IMR-90 (cell line): Measurements from ENCODE around the gene ERC2. TPM values are rescaled to one million over a fixed set of nuclear protein-coding genes. Genes with fewer than 3 reads are reported as not detected.

ENCODE experiments used
- ATAC-seq: fragments of 200-7000 bp; cut with Tn5 transposase; 2 replicates; pipeline ENCODE4 v1.9.1; 2020; ENCODE audit warnings: low read depth, mild to moderate bottlenecking, moderate library complexity
- BruUV-seq: library from RNA; stranded (reverse); fragments of 400-500 nt; replicated peaks from 2 replicates; lab custom pipeline; 2021; lab: Mats Ljungman, UMichigan
- CTCF ChIA-PET: fragments of 300-600 bp; formaldehyde crosslinking; extraction: SDS; loops from one replicate; lab custom pipeline; 2021; ENCODE audit warnings: antibody characterized with exemption; lab: Yijun Ruan, JAX
- POLR2A ChIA-PET: fragments of 300-600 bp; sonication (Branson Sonifier 250); formaldehyde crosslinking; loops from one replicate; lab custom pipeline; 2022; ENCODE audit warnings: antibody characterized with exemption; ENCODE audit not compliant: unreplicated experiment; lab: Charles Lee
- DNase-seq: peaks from one replicate; pipeline ENCODE4 v3.0.0; 2013
- H2AFZ ChIP-seq: replicated peaks from 2 replicates; pipeline ENCODE3; 2013; ENCODE audit warnings: low read length, mild to moderate bottlenecking; ENCODE audit not compliant: poor library complexity
- H2AK5ac ChIP-seq: 2 replicates; pipeline ENCODE4 v1.6.1; 2013; ENCODE audit warnings: low read depth, low read length, inconsistent platforms
- H2AK9ac ChIP-seq: replicated peaks from 2 replicates; pipeline ENCODE3; 2013; ENCODE audit warnings: mild to moderate bottlenecking, low read depth, low read length, moderate library complexity; ENCODE audit not compliant: poor library complexity
- H2BK120ac ChIP-seq: 2 replicates; pipeline ENCODE4 v1.6.1; 2013; ENCODE audit warnings: low read depth, low read length, inconsistent platforms
- H2BK15ac ChIP-seq: 3 replicates; pipeline ENCODE4 v1.6.1; 2013; ENCODE audit warnings: low read depth, low read length, inconsistent platforms
- H2BK20ac ChIP-seq: 2 replicates; pipeline ENCODE4 v1.6.1; 2013; ENCODE audit warnings: low read depth, mild to moderate bottlenecking, inconsistent platforms, low read length, moderate library complexity
- H2BK5ac ChIP-seq: 2 replicates; pipeline ENCODE4 v1.6.1; 2013; ENCODE audit warnings: mild to moderate bottlenecking, low read depth, low read length, inconsistent platforms; ENCODE audit not compliant: poor library complexity, severe bottlenecking
- H3K14ac ChIP-seq: replicated peaks from 2 replicates; pipeline ENCODE4 v1.6.1; 2013; ENCODE audit warnings: low read depth, low read length, inconsistent platforms
- H3K18ac ChIP-seq: 2 replicates; pipeline ENCODE4 v1.6.1; 2013; ENCODE audit warnings: low read depth, low read length, control low read depth
- H3K23ac ChIP-seq: 2 replicates; pipeline ENCODE4 v1.6.1; 2013; ENCODE audit warnings: low read depth, low read length, inconsistent platforms
- H3K27ac ChIP-seq: 2 replicates; pipeline ENCODE4 v1.5.1; 2013; ENCODE audit warnings: mild to moderate bottlenecking, control low read depth, low read length; ENCODE audit not compliant: insufficient read depth
- H3K27me3 ChIP-seq: 2 replicates; pipeline ENCODE4 v1.6.1; 2013; ENCODE audit warnings: low read length; ENCODE audit not compliant: control insufficient read depth, insufficient read depth
- H3K36me3 ChIP-seq: 2 replicates; pipeline ENCODE4 v1.6.1; 2013; ENCODE audit warnings: low read length, mixed read lengths; ENCODE audit not compliant: control insufficient read depth, insufficient read depth
- H3K4ac ChIP-seq: 2 replicates; pipeline ENCODE4 v1.6.1; 2013; ENCODE audit warnings: low read depth, low read length, inconsistent platforms
- H3K4me1 ChIP-seq: 2 replicates; pipeline ENCODE4 v1.6.1; 2013; ENCODE audit warnings: low read length, mixed read lengths; ENCODE audit not compliant: control insufficient read depth, insufficient read depth
- H3K4me2 ChIP-seq: 2 replicates; pipeline ENCODE4 v1.6.1; 2013; ENCODE audit warnings: low read depth, mild to moderate bottlenecking, control low read depth, low read length, moderate library complexity
- H3K4me3 ChIP-seq: 2 replicates; pipeline ENCODE4 v1.5.1; 2013; ENCODE audit warnings: low read depth, mild to moderate bottlenecking, control low read depth, low read length, moderate library complexity; ENCODE audit not compliant: insufficient read depth
- H3K56ac ChIP-seq: 2 replicates; pipeline ENCODE4 v1.6.1; 2013; ENCODE audit warnings: low read length, inconsistent platforms; ENCODE audit not compliant: insufficient read depth; ENCODE audit errors: extremely low read depth
- H3K79me1 ChIP-seq, 2 experiments: 2 replicates each; pipeline ENCODE4 v1.6.1; 2013; ENCODE audit warnings: low read length in 2 of 2, inconsistent platforms in 1 of 2, low read depth in 1 of 2
- H3K9ac ChIP-seq: 2 replicates; pipeline ENCODE4 v1.6.1; 2013; ENCODE audit warnings: low read depth, low read length, control low read depth
- H3K9me1 ChIP-seq: 2 replicates; pipeline ENCODE4 v1.6.1; 2013; ENCODE audit warnings: low read length, inconsistent platforms; ENCODE audit not compliant: insufficient read depth
- H3K9me3 ChIP-seq: 2 replicates; pipeline ENCODE4 v1.6.1; 2013; ENCODE audit warnings: low read length; ENCODE audit not compliant: control insufficient read depth, insufficient read depth
- H4K20me1 ChIP-seq: 2 replicates; pipeline ENCODE4 v1.6.1; 2013; ENCODE audit warnings: low read length, inconsistent platforms; ENCODE audit not compliant: insufficient read depth
- H4K5ac ChIP-seq: 2 replicates; pipeline ENCODE4 v1.6.1; 2013; ENCODE audit warnings: mild to moderate bottlenecking, low read depth, low read length, control low read depth
- H4K8ac ChIP-seq, 2 experiments: 2 replicates each; pipeline ENCODE4 v1.6.1; 2013; ENCODE audit warnings: low read depth in 2 of 2, low read length in 2 of 2, control low read depth in 1 of 2, inconsistent platforms in 1 of 2
- H4K91ac ChIP-seq: 2 replicates; pipeline ENCODE4 v1.6.1; 2013; ENCODE audit warnings: low read depth, low read length, inconsistent platforms; ENCODE audit not compliant: insufficient read depth
- CTCF ChIP-seq: conservative IDR thresholded peaks from 2 replicates; pipeline ENCODE4 v1.5.1; 2012; ENCODE audit warnings: mild to moderate bottlenecking, low read depth, low read length, improper control_type of control experiment
- WGBS, 2 experiments: methylation state at CpG; one replicate each; pipeline versions ENCODE4 v1.1.5 to v1.1.7; 2013; ENCODE audit warnings: missing lambda C conversion rate in 2 of 2; ENCODE audit not compliant: insufficient read length in 1 of 2; ENCODE audit errors: extremely low coverage in 2 of 2; 5-methylcytosine and 5-hydroxymethylcytosine counted together
- dilution Hi-C: fragments of 300-500 bp; cut with HindIII; formaldehyde crosslinking; loops from one replicate; pipeline ENCODE4 v1.14.3; 2018; ENCODE audit warnings: low sequenced_read_pairs; ENCODE audit not compliant: unreplicated experiment
- in situ Hi-C: fragments of 300-500 bp; cut with MboI; formaldehyde crosslinking; loops from 3 replicates; pipeline ENCODE4 v1.14.3; 2019; ENCODE audit warnings: low sequenced_read_pairs, inconsistent platforms, mixed read lengths
- intact Hi-C: fragments of 100-400 bp; cut with micrococcal nuclease; formaldehyde crosslinking; loops from 2 replicates; pipeline ENCODE4 v1.10.0; 2022
- polyA plus RNA-seq, 3 experiments: library from polyadenylated mRNA; depleted of rRNA; stranded (reverse); fragments of >200 nt; gene quantifications; 2 replicates each; pipeline ENCODE4 v1.2.3, GENCODE V29; 2012; ENCODE audit warnings: low replicate concordance in 1 of 3
- total RNA-seq: library from RNA; depleted of rRNA; stranded (reverse); fragments of >200 nt; gene quantifications from 2 replicates; pipeline ENCODE4 v1.2.3, GENCODE V29; 2012

ERC2 gene
- total and polyA plus RNA-seq, 2 of the 4 experiments (the other 2 are of a cell fraction), result 0.17 to 0.18 TPM

- H2AK5ac ChIP-seq, result no peak overlapping the region
- H2BK15ac ChIP-seq, result no peak overlapping the region
- H4K8ac ChIP-seq, result no peak overlapping the region
- H2BK120ac ChIP-seq, result no peak overlapping the region
- H3K14ac ChIP-seq, result no peak overlapping the region
- ChIA-PET CTCF (no interaction called here), POLR2A (no interaction called here)
- no peaks in the 10 kb centered on the region for H3K4me1 ChIP-seq
- no peak overlapping the region for H2AK9ac ChIP-seq
- no peak overlapping the region for H3K18ac ChIP-seq
- H3K79me1 ChIP-seq, result no peaks in the 10 kb centered on the region
- WGBS, 2 experiments, result no CpG with 5 or more reads among the region's 2 CpGs
- DNase-seq (no peak), ATAC-seq (no peak)
- BruUV-seq, result no TSS peak
- H4K5ac ChIP-seq, result no peak overlapping the region
- H3K56ac ChIP-seq, result no peak overlapping the region
- no peak overlapping the region for H3K4me2 ChIP-seq
- no peak overlapping the region for H2AFZ ChIP-seq
- TF ChIP-seq CTCF, result no peak
- no peak overlapping the region for H3K4me3 ChIP-seq
- no peaks in the 10 kb centered on the region for H4K20me1 ChIP-seq
- no peak overlapping the region for H2BK20ac ChIP-seq
- H2BK5ac ChIP-seq, result no peak overlapping the region
- in situ Hi-C loops, result no loop called here
- H3K4ac ChIP-seq, result no peak overlapping the region
- H3K27me3 ChIP-seq, result peaks cover 28% of the 10 kb centered on the region
- dilution Hi-C loops, result no loop called here
- H3K23ac ChIP-seq, result no peak overlapping the region
- intact Hi-C loops, result no loop called here
- no peak overlapping the region for H3K9ac ChIP-seq
- no peaks in the 10 kb centered on the region for H3K9me1 ChIP-seq
- H3K27ac ChIP-seq, result no peak overlapping the region
- no peak overlapping the region for H4K91ac ChIP-seq
- no peaks in the 10 kb centered on the region for H3K36me3 ChIP-seq
- H3K9me3 ChIP-seq, result no peaks in the 10 kb centered on the region
Measured at GRCh38 chr3:55541456-55541855, 926.8 kb downstream of the ERC2 start.
